Gastroesophageal sphincter (tissue), 3 donors: ENCODE results near the gene LMO4.

Experiments used
- CTCF ChIP-seq, 4 experiments: fragments of 200-600 bp in 2 of 4; fragments of 450-650 bp in 2 of 4; sonication (generic) in 1 of 4; IDR thresholded peaks; one replicate each; pipeline ENCODE4 v1.5.1; 2017 to 2019; ENCODE audit warnings: antibody characterized with exemption in 4 of 4, mild to moderate bottlenecking in 2 of 4, moderate library complexity in 2 of 4
- POLR2A ChIP-seq, 2 donors: fragments of 450-650 bp; IDR thresholded peaks; one replicate each; pipeline ENCODE4 v1.6.1; 2017; ENCODE audit warnings: antibody characterized with exemption in 2 of 2, mild to moderate bottlenecking in 2 of 2, moderate library complexity in 1 of 2
- POLR2AphosphoS5 ChIP-seq: sonication (generic); formaldehyde crosslinking; IDR thresholded peaks from one replicate; pipeline ENCODE4 v1.6.1; 2017; ENCODE audit warnings: antibody characterized with exemption

GRCh38 chr1:87300628-87301027 lies 28.1 kb upstream of the LMO4 start:
- no peak for TF ChIP-seq CTCF (IDR thresholded peaks at IDR 0.05)
- no peak for TF ChIP-seq POLR2A (IDR thresholded peaks at IDR 0.05)
- no peak for TF ChIP-seq POLR2AphosphoS5
